Measurements from ENCODE around the gene DDX31.
"Not testable (repeated sequence)": the region's sequence is repeated elsewhere in the genome, so short reads cannot be mapped to it uniquely, and the experiment has no call there.

DDX31 gene

DNA sequence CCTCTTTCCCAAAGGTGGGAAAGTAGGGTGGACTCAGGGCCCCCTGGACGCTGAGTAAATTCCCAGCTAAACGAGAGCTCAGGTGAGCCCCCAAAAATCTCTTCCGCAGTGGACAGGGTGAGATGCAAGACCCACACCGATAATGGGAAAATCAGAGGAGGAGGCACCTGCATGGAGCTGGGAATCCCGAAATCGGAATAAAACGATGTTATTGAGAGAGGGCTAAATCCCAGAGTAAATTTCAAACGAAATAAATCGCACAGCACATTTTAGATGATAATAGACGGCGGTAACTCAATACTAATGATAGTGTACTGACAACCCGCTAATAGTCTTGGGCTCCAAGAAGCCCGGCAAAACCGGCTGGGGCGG is 90.4 kb downstream of the DDX31 start:
- no peak for DNase-seq (ENCODE audit: low read depth, low spot score)

DNA sequence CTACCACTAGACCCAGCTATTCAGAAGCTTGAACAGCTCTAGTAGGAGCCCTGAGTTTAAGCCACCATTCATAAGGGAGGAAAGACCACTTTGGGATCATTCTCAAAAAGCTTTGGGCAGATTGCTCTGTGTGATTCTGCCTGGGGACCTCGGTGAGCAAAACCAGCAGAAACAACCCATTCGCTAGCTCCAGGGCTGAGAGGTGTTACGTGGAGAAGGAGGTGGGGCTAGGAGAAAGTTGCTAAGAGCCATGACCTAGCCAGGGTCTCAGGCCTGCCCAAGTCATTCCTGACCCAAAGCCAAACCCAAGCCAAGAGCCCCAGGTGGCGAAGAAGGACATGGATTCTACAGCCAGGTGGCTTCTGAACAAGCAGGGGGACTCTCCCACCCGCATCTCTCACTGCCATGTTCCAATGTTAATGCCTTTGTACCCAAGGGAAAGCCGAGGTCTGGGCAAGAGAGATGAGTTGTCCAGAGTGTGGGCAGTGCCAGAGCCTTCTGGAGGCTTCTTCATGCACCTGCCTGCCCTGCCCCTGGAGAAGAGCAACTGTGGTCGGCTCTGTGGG is 91.3 kb downstream of the DDX31 start:
- no peak for DNase-seq (ENCODE audit: low read depth, low spot score)

DNA sequence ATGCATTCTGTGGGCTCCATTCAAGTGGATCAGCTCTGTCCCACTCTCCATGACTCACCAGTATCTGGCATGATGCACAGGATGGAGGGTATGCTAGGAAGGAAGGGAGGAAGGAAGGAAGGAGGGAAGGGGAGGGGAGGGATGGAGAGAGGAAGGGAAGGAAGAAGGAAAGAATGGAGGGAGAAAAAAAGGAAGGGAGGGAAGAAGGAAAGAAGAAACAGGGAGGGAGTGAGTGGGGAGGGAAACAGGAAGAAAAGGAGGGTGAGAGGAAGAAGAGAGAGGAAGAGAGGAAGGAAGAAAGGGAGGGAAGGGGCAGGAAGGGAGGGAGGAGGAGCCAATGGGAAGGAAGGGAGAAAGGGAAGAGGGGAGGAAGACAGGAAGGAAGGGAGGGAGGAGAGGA is 92.7 kb downstream of the DDX31 start:
- no peak for DNase-seq (ENCODE audit: low read depth, low spot score)

DNA sequence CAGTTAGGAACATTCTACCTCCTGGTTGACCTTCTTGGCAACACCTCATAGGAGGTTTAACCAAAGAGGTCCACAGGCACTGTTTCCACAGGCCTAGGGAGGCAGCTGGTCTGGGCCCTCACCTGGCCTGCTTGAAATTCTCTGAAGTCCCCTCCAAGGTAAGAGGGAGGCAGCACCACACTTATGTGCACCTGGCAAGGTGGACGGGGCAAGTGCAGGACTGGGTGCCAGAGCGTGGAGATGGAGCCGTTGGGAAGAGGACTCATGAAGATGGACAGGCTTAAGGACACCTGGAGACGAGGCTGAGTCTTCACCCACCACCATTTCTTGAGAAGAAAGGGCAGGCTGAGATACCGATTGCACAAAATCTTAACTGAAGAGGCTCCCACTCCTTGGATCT is 94.0 kb downstream of the DDX31 start:
- DNase-seq (ENCODE audit: low read depth, low spot score) = no peak

DNA sequence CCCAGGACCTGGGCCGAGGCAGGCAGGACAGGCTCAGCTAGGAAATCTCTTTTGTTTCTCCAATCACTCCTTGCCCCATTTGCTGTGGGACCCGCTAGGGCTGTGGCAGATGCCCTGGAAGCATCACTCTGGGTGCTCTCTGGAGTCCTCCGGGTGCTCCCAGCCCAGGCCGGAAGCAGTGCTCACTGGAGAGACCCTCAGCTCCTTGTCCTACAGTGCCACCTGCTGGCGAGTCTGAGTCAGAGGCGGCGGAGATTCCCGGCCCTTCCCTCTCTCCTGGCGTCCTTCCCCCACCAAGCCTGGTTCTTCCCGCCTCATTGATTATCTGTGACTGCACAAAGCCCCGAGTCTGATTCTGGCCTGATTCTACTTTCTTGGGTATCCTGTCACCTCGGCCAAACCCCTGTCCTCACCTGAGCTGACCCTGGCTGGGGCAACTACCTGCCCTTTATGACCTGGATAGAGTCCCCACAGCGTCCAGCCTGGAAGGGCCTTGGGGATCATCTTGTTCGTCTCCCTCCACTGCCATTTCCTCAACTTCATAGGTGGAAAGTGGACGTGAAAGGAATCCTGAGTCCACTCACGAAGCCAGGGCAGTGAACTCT is 94.7 kb downstream of the DDX31 start:
- no peak for DNase-seq (ENCODE audit: low read depth, low spot score)

DNA sequence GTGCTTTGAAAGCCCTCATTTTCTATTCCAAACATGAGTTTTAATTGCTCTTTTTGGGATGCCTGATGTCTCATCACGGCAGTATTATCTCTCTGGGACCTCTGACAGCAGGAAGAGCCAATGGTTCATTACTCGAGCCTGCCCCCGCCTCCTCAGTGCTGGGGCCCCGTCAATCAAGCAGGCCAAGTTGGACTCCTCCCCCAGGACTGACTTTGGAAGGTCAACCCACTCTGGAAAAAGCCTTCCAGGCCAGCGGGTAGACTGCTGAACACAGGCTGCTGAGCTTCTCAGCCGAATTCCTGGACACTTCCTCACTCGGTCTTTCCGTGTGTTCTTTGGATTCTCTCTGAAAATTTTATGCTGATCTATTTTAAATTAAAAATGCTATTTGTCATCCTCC is 96.9 kb downstream of the DDX31 start:
- no peak for DNase-seq (ENCODE audit: low read depth, low spot score)

DNA sequence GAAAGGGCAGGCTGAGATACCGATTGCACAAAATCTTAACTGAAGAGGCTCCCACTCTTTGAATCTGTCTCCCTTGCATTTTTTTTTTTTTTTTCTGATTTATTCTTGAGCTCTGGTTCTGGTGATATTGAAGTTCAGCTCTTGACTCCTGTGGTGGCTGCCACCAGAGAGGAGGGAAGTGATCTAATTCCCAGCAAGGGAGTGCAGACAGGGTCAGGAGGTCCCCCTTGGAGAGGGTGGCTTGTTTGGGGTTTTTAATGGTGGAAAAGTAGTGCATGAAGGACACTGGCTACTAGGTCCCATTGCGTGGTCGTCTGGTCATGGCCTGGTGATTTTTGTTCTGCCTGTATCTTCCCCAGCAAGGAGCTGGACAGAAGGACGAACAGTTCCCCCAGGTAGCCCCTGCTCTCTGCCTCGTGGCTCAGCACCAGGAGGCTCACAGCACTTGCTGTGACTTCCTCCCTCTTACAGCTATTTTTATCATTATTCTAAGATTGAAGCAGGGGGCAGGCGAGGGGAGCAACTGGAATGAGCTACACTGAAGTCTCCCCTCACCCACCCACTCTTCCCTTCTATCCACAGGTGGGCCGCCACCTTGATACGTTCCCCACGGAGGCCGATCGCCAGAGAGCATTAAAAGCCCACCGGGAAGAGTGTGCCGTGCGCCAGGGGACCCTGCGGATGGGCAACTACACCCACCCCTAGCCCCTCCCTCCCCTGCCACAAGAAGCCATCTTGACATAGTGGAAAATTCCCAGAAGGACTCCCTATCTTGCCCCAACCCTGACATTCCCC is 97.8 kb downstream of the DDX31 start:
- no peak for DNase-seq (ENCODE audit: low read depth, low spot score)

DNA sequence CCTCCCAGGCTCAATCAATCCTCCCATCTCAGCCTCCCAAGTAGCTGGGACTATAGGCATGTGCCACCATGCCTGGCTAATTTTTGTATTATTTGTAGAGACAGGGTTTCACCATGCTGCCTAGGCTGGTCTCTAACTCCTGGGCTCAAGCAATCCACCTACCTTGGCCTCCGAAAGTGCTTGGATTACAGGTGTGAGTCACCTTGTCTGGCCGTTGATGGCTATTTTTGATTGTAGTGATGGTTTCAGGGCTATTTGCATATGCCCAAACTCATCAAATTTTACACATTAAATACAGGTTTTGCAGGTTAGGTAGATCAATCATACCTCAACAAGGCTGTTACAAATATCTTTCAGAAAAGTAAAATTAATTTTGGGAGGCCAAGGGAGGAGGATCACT is 101.0 kb downstream of the DDX31 start:
- not testable (repeated sequence) for DNase-seq (ENCODE audit: low read depth, low spot score)

DNA sequence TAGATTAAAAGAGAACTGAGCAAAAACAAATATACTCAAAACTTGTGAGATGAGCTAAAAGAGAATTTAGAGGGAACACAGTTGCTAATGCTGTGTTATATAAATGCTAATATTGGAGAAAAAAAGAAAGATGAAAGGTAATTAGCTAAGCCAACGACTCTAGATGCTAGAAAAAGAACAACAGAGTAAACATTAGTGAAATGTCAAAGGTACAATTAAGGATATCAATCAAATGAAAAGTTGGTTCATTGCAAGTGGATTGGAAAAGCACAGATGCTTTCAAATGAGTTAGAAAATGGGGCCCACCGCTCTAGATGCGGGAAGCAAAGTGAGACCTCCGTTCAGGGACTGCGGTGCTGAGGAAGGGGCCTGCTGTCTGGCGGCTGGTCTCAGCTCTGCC is 105.3 kb downstream of the DDX31 start:
- DNase-seq (ENCODE audit: low read depth, low spot score) = no peak

DNA sequence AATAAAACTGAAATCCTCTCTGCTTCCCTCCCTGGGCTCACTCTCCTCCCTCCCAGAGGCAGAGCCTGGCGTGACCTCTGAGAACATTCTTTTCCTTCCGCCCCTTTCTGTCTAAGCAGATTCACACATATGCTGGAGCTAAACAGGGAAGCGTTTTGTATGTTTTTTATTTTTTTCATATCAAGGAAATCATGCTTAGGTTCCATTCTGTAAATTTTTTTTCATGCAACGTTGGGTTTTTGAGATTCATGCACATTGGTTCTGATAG is 107.5 kb downstream of the DDX31 start:
- DNase-seq (ENCODE audit: low read depth, low spot score) = no peak

DNA sequence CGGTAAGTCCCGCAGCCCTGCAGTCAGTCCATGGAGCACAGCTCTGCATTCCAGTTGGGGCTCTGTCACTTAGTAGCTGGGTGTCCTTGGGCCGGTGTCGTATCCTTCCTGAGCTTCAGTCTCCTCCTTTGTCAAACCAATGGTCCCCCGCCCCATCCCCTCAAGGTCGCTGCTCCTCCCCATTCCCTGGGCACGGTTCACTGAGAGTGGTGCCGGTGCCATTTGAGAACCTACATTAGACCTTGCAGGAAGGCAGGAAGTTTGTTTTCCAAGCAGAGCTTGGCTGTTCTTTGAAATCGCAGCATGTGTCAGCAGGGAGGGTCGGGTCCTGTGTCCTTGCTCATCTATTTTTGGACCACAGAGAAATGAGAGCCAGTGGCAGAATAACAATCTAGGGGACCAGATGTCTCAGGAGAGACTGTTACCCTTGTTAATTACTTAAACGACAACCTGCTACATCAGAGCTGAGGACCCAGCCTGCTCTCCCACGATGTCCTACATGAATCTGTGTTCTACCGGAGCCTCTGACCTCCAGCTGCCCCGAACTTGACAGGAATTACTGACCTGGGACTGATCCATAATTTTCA is 109.1 kb downstream of the DDX31 start:
- DNase-seq (ENCODE audit: low read depth, low spot score) = no peak

DNA sequence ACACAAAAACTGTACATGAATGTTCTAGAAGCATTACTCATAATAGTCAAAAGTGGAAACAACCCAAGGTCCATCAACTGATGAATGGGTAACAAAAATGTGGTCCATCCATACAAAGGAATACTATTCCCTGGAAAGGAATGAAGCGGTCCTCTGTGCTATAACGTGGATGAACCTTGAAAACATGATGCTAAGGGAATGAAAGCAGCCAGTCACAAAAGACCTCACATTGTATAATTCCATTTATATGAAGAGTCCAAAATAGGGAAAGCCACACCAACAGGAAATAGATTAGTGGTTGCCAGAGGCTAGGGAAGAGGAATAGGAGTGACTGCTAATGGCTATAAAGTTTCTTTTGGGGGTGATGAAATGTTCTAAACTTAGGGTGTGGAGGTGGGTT is 110.1 kb downstream of the DDX31 start:
- DNase-seq (ENCODE audit: low read depth, low spot score) = no peak

GRCh38 chr9:132557159-132557558 is 112.6 kb downstream of the DDX31 start:
- DNase-seq (ENCODE audit: low read depth, low spot score) = no peak

DNA sequence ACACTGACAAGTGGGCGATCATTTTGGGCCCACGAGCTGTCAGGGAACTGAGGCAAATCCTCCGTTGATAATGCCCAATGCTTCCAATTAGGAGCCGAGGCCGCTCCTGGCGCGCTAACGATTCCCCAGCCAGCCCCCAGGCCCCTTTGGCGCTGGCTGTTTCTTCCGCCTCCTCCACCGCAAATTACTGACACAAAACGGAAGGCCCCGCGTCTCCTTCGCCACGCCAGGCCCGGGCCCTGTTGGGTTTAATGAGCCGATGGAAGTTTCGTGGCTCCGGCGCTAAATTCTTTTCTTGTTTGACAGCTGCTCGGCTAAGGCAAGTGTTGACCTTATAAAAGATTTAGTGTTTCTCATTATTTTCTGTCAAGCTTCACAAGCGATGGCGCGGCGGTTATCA is 113.1 kb downstream of the DDX31 start:
- no peak for DNase-seq (ENCODE audit: low read depth, low spot score)

DNA sequence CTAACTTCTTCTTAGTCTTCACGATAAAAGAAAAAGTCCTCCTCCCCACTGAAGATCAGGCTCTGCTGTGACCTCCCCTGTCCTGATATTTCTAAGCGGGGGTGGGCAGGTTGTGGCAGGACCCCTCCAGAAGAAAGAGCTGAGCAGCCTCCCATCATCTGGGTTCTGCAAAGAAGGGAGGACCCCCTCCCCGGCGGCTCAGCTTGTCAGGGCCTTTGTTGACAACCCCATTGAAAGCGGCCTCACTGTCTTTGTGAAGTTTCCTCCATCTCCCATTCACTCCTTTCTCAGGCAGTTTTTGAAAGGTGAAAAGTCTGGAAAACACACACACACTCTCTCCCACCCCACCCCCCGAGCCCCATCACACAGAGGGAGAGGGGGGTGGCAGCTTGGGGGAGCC is 113.5 kb downstream of the DDX31 start:
- no peak for DNase-seq (ENCODE audit: low read depth, low spot score)

DNA sequence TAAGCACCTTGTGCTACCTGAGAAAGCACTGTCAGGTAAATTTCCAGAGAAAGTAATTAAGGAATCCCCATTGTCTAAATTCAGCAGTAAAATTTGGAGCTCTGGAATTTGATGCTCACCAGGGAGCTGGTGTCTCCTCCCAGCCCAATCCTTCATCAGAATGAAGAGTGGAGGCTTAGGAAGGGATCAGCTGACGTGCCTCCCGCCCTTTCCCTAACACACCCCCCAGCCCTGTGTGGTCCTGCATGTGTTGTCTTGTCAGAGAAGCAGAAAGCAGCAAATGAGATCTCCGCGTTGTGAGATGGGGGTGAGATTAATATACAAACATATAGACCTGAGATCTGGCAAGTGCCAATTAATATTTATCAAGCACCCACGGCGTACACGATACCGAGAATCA is 114.3 kb downstream of the DDX31 start:
- DNase-seq (ENCODE audit: low read depth, low spot score) = no peak

DNA sequence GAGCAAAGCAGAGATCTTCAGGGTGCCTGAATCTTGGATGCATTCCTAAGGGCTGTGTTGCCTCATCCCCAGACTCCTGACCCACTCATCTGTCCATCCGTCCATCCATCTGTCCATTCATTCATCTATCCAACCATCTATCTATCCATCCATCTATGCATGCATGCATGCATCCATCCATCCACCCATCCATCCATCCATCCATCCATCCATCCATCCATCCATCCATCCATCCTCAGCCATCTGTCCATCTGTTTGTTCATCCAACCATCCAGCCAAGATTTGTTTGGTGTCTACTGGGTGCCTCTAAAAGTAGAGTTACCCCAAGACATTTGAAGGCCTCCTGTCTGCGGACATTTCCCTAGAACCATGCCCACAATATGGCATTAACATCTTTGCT is 115.0 kb downstream of the DDX31 start:
- DNase-seq (ENCODE audit: low read depth, low spot score) = no peak

DNA sequence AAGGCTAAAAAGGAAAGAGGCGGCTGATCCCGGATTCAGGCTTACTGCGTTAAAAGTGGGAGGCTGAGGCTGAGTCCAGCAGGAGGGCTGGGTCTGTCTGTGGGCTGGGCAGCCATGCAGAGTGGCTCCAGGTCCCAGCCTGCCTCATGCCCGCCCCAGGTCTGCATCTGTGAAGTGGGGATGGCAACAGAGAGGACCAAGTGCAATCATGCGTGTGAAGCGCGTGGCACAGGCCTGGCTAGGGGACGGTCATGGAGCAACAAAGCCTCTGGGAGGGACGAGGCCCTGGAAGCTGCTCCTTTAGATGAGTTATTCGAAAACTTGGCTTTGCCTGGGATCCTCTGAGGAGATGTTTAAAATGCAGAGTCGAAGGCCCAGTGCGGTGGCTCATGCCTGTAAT is 117.7 kb downstream of the DDX31 start:
- DNase-seq (ENCODE audit: low read depth, low spot score) = no peak

GRCh38 chr9:132551556-132551955 is 118.2 kb downstream of the DDX31 start:
- no peak for DNase-seq (ENCODE audit: low read depth, low spot score)

- no peak for DNase-seq (ENCODE audit: low read depth, low spot score)
Observed at GRCh38 chr9:132548751-132549640, 120.8 kb downstream of the DDX31 start.

GRCh38 chr9:132547976-132548730 is 121.6 kb downstream of the DDX31 start:
- DNase-seq (ENCODE audit: low read depth, low spot score) = no peak
